GM21825 (cell line): ENCODE results near the gene SAXO2.
"Not testable (repeated sequence)": the region's sequence is repeated elsewhere in the genome, so short reads cannot be mapped to it uniquely, and the experiment has no call there.

ENCODE experiments used
- ATAC-seq: cut with Tn5 transposase; IDR thresholded peaks from one replicate; pipeline ENCODE4 v1.9.1; 2021; ENCODE audit warnings: mild to moderate bottlenecking, moderate library complexity; ENCODE audit not compliant: unreplicated experiment

Gene SAXO2

GRCh38 chr15:82286475-82286874 is 23.9 kb downstream of the SAXO2 start:
- peak; percentile 81 for ATAC-seq

- not testable (repeated sequence) for ATAC-seq
These were observed 25.6 kb downstream of the SAXO2 start for GRCh38 chr15:82288202-82288601.

GRCh38 chr15:82292271-82292670 is 29.7 kb downstream of the SAXO2 start:
- no peak for ATAC-seq

GRCh38 chr15:82294061-82294690 is 31.6 kb downstream of the SAXO2 start:
- ATAC-seq = no peak

- no peak for ATAC-seq
These were observed 34.9 kb downstream of the SAXO2 start for GRCh38 chr15:82297546-82297945.

- no peak for ATAC-seq
These were observed 35.4 kb downstream of the SAXO2 start for GRCh38 chr15:82298032-82298431.

GRCh38 chr15:82298520-82298919 is 35.9 kb downstream of the SAXO2 start:
- no peak for ATAC-seq

GRCh38 chr15:82299511-82299914 is 36.9 kb downstream of the SAXO2 start:
- ATAC-seq = not testable (repeated sequence)

- ATAC-seq = not testable (repeated sequence)
These were observed 37.7 kb downstream of the SAXO2 start for GRCh38 chr15:82300326-82300725.

GRCh38 chr15:82300883-82301282 is 38.3 kb downstream of the SAXO2 start:
- ATAC-seq = no peak

- no peak for ATAC-seq
These were observed 38.8 kb downstream of the SAXO2 start for GRCh38 chr15:82301296-82302016.

GRCh38 chr15:82303956-82304777 is 41.5 kb downstream of the SAXO2 start:
- no peak for ATAC-seq

GRCh38 chr15:82304778-82305090 is 42.1 kb downstream of the SAXO2 start:
- ATAC-seq = no peak

GRCh38 chr15:82305621-82306048 is 43.0 kb downstream of the SAXO2 start:
- ATAC-seq = no peak

- no peak for ATAC-seq
These were observed 44.4 kb downstream of the SAXO2 start for GRCh38 chr15:82306791-82307713.

- ATAC-seq = no peak
These were observed 45.1 kb downstream of the SAXO2 start for GRCh38 chr15:82307714-82308081.

- no peak for ATAC-seq
These were observed 47.2 kb downstream of the SAXO2 start for GRCh38 chr15:82309802-82310201.

GRCh38 chr15:82311321-82311720 is 48.7 kb downstream of the SAXO2 start:
- ATAC-seq = not testable (repeated sequence)

- no peak for ATAC-seq
These were observed 50.1 kb downstream of the SAXO2 start for GRCh38 chr15:82312586-82313349.

GRCh38 chr15:82313446-82313845 is 50.8 kb downstream of the SAXO2 start:
- ATAC-seq = no peak
